ENCODE measurements around the gene TATDN2. TPM values are rescaled to one million over a fixed set of nuclear protein-coding genes. Genes with fewer than 3 reads are reported as not detected.
A peak's percentile ranks its signal among the peaks of the same experiment; 100 is the strongest.

Gene TATDN2
- polyA plus RNA-seq, 2 of the 4 experiments (the other 2 are of a cell fraction) = 22.4 to 34.9 TPM

DNA sequence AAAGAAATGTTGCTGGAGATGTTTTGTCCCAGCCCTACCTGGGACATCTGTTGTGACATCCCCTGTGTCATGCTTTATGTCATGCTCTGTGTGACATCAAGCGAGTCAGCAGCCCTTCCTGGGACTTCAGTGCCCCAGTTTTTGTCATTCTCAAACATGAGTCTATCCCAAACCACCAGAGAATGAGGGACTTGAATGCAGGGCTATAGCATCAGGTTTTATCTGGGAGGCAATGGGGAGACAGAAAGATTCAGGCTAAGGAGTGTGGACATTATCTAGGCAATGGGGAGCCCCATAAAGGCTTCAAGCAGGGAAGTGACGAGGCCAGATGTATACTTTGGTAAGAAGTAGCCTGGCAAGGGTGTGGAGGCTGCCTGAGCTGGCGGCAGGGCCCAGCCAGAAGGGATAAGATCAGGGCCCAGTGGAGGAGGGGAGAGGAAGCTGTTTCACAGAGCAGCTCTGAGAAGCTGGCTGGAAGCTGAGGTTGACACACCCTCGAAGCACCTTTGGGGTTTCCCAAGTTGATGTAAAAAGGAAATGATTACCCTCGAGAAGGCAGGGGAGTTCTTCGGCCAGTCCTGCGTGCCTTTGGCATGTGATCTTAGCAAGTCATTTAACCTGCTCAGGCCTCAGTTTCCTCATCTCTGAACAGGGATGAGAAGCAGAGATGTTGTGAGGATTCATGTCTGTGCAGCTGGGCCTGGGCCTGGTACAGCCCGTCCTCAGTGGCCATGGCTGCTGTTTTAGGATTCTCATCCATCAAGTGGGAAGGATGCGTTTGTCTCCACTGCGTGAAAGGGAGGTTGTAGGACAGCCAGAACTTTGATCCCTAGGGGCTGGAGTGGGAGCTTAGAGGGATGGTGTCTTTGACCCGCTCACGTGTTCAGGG, 49.3 kb upstream of the TATDN2 start (continued):
- TF ChIP-seq RARB (CRISPR knock-in tag; IDR thresholded peaks at IDR 0.05) (no peak), MAZ (IDR thresholded peaks at IDR 0.05; ENCODE audit: borderline replicate concordance, low read depth, low read length) (no peak)

DNA sequence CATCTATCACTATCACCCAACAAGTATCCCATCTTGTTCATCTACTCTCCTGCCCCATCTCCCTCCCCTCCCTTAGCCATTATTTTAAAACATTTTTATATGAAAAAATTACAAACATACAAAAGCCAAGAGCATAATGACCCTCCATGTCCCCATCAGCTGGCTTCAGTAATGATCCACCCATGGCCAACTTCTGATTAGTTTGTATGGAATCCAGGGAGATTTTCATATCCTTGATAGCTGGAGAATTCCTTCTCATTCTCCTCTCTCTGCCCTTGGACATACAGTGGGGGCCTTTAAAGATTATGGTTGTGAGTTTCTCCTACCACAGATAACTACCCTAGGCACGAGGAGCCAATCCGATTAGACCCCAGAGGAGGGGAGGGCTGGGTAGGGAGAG, 43.3 kb upstream of the TATDN2 start:
- no peak for DNase-seq (ENCODE audit: low read depth in 1 of 2, low spot score in 1 of 2)
- ChIA-PET CTCF (interaction anchor here (0.5 to 7.8 kb wide), 8 partner anchors 9 to 82 kb away, joined by 3 to 88 read pairs (median 5); partner anchors contain the start of genes IRAK2 and TATDN2), POLR2A (interaction anchor here (0.5 to 3.8 kb wide), 4 partner anchors 12 to 43 kb away, joined by 4 to 43 read pairs (median 9); no protein-coding TSS in a partner anchor)
- no peak for ATAC-seq
- no peak overlapping the region for H3K4me3 ChIP-seq
- peaks cover 58% of the 10 kb centered on the region for H3K4me1 ChIP-seq
- H3K4me2 ChIP-seq = peak overlapping the region; percentile 75
- WGBS (ENCODE audit: missing lambda C conversion rate) = 52% methylated on average over 2 of the region's 2 CpGs
- FAIRE-seq = no peak
- no peaks in the 10 kb centered on the region for H3K9me3 ChIP-seq
- TF ChIP-seq RCOR1 (IDR thresholded peaks at IDR 0.05; ENCODE audit: low read depth, low read length) (no peak), HOXA7 (CRISPR knock-in tag; IDR thresholded peaks at IDR 0.05) (no peak), NFE2L2 (conservative IDR thresholded peaks at IDR 0.05; ENCODE audit: low read length) (no peak), EHMT2 (IDR thresholded peaks at IDR 0.05; ENCODE audit: low read depth) (no peak), HOXB5 (CRISPR knock-in tag; IDR thresholded peaks at IDR 0.05) (no peak), HDAC2 (IDR thresholded peaks at IDR 0.05) (no peak), POLR2A (IDR thresholded peaks at IDR 0.05; ENCODE audit: low read length) (no peak), ZSCAN20 (CRISPR knock-in tag; IDR thresholded peaks at IDR 0.05) (no peak), ZNF302 (CRISPR knock-in tag; IDR thresholded peaks at IDR 0.05) (no peak), RARB (CRISPR knock-in tag; IDR thresholded peaks at IDR 0.05) (no peak), JUNB (IDR thresholded peaks at IDR 0.05) (no peak), TP53 (CRISPR knock-in tag; IDR thresholded peaks at IDR 0.05) (no peak)
- TF ChIP-seq, protein P1, sequence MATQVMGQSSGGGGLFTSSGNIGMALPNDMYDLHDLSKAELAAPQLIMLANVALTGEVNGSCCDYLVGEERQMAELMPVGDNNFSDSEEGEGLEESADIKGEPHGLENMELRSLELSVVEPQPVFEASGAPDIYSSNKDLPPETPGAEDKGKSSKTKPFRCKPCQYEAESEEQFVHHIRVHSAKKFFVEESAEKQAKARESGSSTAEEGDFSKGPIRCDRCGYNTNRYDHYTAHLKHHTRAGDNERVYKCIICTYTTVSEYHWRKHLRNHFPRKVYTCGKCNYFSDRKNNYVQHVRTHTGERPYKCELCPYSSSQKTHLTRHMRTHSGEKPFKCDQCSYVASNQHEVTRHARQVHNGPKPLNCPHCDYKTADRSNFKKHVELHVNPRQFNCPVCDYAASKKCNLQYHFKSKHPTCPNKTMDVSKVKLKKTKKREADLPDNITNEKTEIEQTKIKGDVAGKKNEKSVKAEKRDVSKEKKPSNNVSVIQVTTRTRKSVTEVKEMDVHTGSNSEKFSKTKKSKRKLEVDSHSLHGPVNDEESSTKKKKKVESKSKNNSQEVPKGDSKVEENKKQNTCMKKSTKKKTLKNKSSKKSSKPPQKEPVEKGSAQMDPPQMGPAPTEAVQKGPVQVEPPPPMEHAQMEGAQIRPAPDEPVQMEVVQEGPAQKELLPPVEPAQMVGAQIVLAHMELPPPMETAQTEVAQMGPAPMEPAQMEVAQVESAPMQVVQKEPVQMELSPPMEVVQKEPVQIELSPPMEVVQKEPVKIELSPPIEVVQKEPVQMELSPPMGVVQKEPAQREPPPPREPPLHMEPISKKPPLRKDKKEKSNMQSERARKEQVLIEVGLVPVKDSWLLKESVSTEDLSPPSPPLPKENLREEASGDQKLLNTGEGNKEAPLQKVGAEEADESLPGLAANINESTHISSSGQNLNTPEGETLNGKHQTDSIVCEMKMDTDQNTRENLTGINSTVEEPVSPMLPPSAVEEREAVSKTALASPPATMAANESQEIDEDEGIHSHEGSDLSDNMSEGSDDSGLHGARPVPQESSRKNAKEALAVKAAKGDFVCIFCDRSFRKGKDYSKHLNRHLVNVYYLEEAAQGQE (IDR thresholded peaks at IDR 0.05) = no peak
- TF ChIP-seq, protein P2, sequence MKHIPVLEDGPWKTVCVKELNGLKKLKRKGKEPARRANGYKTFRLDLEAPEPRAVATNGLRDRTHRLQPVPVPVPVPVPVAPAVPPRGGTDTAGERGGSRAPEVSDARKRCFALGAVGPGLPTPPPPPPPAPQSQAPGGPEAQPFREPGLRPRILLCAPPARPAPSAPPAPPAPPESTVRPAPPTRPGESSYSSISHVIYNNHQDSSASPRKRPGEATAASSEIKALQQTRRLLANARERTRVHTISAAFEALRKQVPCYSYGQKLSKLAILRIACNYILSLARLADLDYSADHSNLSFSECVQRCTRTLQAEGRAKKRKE (CRISPR knock-in tag; IDR thresholded peaks at IDR 0.05; ENCODE audit: low read depth) = no peak
- TF ChIP-seq, protein P3, sequence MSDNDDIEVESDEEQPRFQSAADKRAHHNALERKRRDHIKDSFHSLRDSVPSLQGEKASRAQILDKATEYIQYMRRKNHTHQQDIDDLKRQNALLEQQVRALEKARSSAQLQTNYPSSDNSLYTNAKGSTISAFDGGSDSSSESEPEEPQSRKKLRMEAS (IDR thresholded peaks at IDR 0.05) = no peak
- TF ChIP-seq, protein P4, sequence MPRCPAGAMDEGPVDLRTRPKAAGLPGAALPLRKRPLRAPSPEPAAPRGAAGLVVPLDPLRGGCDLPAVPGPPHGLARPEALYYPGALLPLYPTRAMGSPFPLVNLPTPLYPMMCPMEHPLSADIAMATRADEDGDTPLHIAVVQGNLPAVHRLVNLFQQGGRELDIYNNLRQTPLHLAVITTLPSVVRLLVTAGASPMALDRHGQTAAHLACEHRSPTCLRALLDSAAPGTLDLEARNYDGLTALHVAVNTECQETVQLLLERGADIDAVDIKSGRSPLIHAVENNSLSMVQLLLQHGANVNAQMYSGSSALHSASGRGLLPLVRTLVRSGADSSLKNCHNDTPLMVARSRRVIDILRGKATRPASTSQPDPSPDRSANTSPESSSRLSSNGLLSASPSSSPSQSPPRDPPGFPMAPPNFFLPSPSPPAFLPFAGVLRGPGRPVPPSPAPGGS (IDR thresholded peaks at IDR 0.05) = no peak
- H3K27ac ChIP-seq = peak overlapping the region; percentile 83 to 89
